RWPE2 (cell line): ENCODE data around the gene PPP1R14C.

Experiments used
- ATAC-seq: fragments of 200-7000 bp; cut with Tn5 transposase; 3 replicates; pipeline ENCODE4 v1.9.1; 2021; ENCODE audit warnings: low read depth
- DNase-seq: peaks from one replicate; pipeline ENCODE4 v3.0.0-alpha.2; 2020; ENCODE audit warnings: low spot score
- H3K27ac ChIP-seq: fragments of 450-650 bp; 2 replicates; pipeline ENCODE4 v1.5.1; 2017; ENCODE audit warnings: mild to moderate bottlenecking; ENCODE audit not compliant: poor library complexity, severe bottlenecking
- H3K27me3 ChIP-seq: fragments of 250-450 bp; sonication (Bioruptor Pico); 2 replicates; pipeline ENCODE4 v1.5.1; 2021; ENCODE audit warnings: mild to moderate bottlenecking, moderate library complexity; ENCODE audit not compliant: insufficient read depth, poor library complexity, severe bottlenecking
- H3K36me3 ChIP-seq: fragments of 250-450 bp; sonication (Bioruptor Pico); 2 replicates; pipeline ENCODE4 v1.5.1; 2020; ENCODE audit warnings: low read depth, mild to moderate bottlenecking, moderate library complexity
- H3K4me1 ChIP-seq: fragments of 250-450 bp; sonication (Bioruptor Pico); 2 replicates; pipeline ENCODE4 v1.5.1; 2021; ENCODE audit warnings: mild to moderate bottlenecking, moderate library complexity; ENCODE audit not compliant: insufficient read depth, poor library complexity, severe bottlenecking
- H3K4me3 ChIP-seq: fragments of 250-450 bp; sonication (Bioruptor Pico); 2 replicates; pipeline ENCODE4 v1.5.1; 2021; ENCODE audit warnings: mild to moderate bottlenecking, moderate library complexity; ENCODE audit not compliant: severe bottlenecking
- H3K9me3 ChIP-seq: fragments of 250-450 bp; sonication (Bioruptor Pico); 2 replicates; pipeline ENCODE4 v1.5.1; 2021; ENCODE audit warnings: mild to moderate bottlenecking, moderate library complexity; ENCODE audit not compliant: severe bottlenecking
- TF ChIP-seq, protein P1 (sequence below): fragments of 450-650 bp; IDR thresholded peaks from one replicate; pipeline ENCODE4 v1.5.1; 2017; ENCODE audit warnings: mild to moderate bottlenecking, moderate library complexity; ENCODE audit not compliant: poor library complexity, severe bottlenecking

Gene PPP1R14C

DNA sequence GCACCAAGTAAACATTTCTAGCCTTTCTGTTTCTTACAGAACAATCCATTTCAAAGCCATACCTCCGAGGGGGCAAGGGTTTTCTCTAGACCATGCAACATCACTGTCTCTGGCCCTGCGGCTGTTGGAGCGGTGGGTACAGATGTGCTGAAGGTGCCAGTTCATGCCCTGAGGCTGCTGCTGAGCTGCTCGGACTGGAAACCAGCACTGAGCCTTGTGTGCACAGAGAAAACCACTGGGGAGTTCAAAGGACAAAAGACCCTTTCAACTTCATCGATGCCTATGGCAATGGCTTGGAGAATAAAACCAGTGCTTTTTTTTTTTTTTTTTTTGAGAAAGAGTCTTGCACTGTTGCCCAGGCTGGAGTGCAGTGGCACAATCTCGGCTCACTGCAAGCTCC is 132.6 kb downstream of the PPP1R14C start:
- Histone ChIP-seq H3K9me3 (no peaks in the 10 kb centered on the region), H3K4me1 (peaks cover 31% of the 10 kb centered on the region), H3K36me3 (no peaks in the 10 kb centered on the region), H3K27me3 (no peaks in the 10 kb centered on the region), H3K4me3 (no peak overlapping the region), H3K27ac (no peak overlapping the region)
- ATAC-seq (no peak), DNase-seq (no peak)
- TF ChIP-seq, protein P1, sequence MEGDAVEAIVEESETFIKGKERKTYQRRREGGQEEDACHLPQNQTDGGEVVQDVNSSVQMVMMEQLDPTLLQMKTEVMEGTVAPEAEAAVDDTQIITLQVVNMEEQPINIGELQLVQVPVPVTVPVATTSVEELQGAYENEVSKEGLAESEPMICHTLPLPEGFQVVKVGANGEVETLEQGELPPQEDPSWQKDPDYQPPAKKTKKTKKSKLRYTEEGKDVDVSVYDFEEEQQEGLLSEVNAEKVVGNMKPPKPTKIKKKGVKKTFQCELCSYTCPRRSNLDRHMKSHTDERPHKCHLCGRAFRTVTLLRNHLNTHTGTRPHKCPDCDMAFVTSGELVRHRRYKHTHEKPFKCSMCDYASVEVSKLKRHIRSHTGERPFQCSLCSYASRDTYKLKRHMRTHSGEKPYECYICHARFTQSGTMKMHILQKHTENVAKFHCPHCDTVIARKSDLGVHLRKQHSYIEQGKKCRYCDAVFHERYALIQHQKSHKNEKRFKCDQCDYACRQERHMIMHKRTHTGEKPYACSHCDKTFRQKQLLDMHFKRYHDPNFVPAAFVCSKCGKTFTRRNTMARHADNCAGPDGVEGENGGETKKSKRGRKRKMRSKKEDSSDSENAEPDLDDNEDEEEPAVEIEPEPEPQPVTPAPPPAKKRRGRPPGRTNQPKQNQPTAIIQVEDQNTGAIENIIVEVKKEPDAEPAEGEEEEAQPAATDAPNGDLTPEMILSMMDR, result no peak

DNA sequence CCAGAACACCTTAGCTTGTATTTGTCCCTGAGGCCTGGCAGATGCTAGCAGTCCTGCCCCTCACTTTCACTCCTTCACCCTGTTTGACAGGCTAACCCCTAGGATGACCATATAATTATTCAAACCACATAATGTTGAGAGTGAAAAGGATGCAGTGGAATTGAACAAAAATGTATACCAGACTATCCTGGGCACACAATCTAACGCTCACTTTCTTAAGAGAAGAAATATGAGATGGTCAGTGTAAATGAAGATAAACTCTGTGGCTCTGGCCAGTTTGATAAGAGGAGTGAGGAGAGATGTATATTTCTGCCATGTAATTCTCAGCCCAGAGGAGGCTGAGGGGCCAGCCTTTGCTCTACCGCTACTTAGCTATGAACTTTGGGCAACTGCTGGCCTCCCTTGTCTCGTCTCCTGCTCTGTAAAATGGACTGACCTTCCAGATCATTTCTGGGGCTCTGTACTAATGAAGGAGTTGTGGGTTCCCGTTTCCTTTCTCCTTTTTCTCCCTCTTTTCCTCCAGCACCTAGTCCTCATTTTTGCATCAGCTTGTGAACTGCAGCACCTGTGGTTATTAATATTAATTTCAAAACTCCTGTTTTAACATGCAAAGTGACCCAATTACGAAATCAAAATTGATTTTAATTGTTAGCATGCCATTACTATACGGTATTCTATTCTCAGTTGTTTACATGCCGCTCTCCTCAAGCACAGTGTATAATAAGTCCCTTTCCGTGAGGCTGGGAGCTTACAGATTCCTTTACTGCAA is 133.5 kb downstream of the PPP1R14C start:
- Histone ChIP-seq H3K27me3 (no peaks in the 10 kb centered on the region), H3K36me3 (no peaks in the 10 kb centered on the region), H3K4me1 (peaks cover 23% of the 10 kb centered on the region), H3K9me3 (no peaks in the 10 kb centered on the region), H3K27ac (no peak overlapping the region), H3K4me3 (no peak overlapping the region)
- DNase-seq (no peak), ATAC-seq (no peak)
- TF ChIP-seq, protein P1, result no peak

DNA sequence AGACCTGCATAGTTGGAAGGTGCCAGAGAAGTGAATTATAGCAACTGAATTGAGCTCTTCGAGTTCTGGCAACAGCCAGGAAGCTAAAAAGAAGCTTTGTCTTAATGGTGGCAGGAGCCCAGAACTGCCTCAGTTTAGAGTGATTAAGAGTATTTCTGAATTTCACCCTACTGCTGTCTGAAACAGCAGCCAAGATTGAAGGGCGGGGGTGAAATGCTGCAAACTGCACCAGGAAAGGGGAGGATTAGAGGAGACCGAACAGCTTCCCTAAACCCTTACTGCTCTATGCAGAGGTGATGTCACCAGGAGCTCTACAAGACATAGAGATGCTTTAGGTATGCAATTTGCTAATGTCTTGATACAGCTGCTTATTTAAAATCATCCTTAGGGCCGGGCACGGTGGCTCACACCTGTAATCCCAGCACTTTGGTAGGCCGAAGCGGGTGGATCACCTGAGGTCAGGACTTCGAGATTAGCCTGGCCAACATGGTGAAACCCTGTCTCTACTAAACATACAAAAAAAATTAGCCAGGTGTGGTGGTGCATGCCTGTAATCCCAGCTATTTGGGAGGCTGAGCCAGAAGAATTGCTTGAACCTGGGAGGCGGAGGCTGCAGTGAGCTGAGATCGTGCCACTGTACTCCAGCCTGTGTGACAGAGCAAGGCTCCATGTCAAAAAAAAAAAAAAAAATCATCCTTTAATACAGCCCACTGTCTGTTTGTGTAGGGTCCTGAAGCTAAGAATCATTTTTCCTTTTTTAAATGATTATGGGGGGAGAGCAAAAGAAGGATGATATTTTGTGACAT is 134.3 kb downstream of the PPP1R14C start:
- TF ChIP-seq, protein P1, result no peak
- no peak for DNase-seq
- Histone ChIP-seq H3K36me3 (no peaks in the 10 kb centered on the region), H3K27ac (no peak overlapping the region), H3K4me3 (no peak overlapping the region), H3K4me1 (peaks cover 15% of the 10 kb centered on the region), H3K9me3 (no peaks in the 10 kb centered on the region), H3K27me3 (no peaks in the 10 kb centered on the region)
- ATAC-seq, result no peak

DNA sequence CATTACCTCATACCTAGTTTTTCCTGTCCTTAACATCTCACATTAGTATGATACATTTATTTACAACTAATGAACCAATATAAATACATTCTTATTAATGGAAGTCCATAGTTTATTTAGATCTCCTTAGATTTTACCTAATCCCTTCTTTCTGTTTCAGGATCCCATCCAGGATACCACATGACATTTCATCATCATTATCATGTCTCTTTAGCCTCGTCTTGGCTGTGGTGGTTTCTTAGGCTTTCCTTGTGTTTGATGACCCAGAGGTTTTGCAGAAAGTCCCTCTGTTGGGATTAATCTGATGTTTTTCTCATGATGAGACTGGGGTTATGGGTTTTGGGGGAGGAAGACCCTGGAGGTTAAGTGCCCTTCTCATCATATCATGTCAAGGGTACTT is 136.7 kb downstream of the PPP1R14C start:
- TF ChIP-seq, protein P1, result no peak
- no peak overlapping the region for H3K4me3 ChIP-seq
- H3K9me3 ChIP-seq, result no peaks in the 10 kb centered on the region
- H3K27me3 ChIP-seq, result no peaks in the 10 kb centered on the region
- no peak overlapping the region for H3K27ac ChIP-seq
- DNase-seq (no peak), ATAC-seq (no peak)
- no peaks in the 10 kb centered on the region for H3K36me3 ChIP-seq
- H3K4me1 ChIP-seq, result no peaks in the 10 kb centered on the region

DNA sequence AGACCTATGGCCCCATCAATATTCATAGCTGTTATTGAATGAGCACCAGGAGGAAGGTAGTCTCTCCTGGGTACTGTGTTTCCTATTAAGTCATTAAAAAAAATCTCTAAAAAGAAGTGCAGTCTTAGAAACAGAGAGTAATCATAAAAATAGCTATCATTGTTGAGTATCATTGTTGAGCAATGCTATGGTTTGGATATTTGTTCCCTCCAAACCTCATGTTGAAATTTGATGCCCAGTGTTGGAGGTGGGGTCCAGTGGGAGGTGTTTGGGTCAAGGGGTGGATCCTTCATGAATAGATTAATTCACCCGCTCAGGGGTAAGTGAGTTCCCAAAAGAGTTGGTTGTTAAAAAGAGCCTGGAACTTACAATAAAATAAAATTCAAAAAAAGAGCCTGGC is 137.9 kb downstream of the PPP1R14C start:
- Histone ChIP-seq H3K4me1 (no peaks in the 10 kb centered on the region), H3K27me3 (no peaks in the 10 kb centered on the region), H3K4me3 (no peak overlapping the region), H3K36me3 (no peaks in the 10 kb centered on the region), H3K27ac (no peak overlapping the region), H3K9me3 (no peaks in the 10 kb centered on the region)
- DNase-seq (no peak), ATAC-seq (0 out of 3 replicates have a peak, but pooled peaks have one; percentile 21)
- TF ChIP-seq, protein P1, result no peak
